ENCODE results near the gene ITGA2.

The ITGA2 gene

GRCh38 chr5:53022930-53023511 is 33.9 kb downstream of the ITGA2 start:
- DNase-seq, result no peak

DNA sequence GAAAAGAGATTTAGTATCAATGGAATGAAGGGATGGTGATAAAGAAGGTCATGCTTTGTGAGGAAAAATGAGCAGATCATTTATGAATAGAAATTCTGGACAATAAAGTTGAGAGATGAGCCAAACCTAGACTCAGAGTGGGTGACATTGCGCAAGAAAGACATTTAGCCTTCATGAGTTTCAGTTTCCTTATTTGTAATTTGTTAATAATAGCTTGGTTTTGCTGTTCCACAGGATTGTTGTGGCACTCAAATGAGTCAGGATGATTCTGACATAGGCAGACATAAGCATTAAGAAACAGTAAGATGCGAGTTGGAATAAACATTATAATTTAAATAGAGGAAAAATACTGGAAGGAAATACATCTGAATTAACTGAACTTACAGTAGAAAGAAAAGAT is 34.8 kb downstream of the ITGA2 start:
- DNase-seq, result peak in 1 of 2 experiments; percentile 41

- DNase-seq, result no peak
These were observed 35.4 kb downstream of the ITGA2 start for GRCh38 chr5:53024535-53024934.

- no peak for DNase-seq
These were observed 36.3 kb downstream of the ITGA2 start for GRCh38 chr5:53025487-53025886.

GRCh38 chr5:53027913-53028312 is 38.8 kb downstream of the ITGA2 start:
- peak; percentile 35 to 71 for DNase-seq

DNA sequence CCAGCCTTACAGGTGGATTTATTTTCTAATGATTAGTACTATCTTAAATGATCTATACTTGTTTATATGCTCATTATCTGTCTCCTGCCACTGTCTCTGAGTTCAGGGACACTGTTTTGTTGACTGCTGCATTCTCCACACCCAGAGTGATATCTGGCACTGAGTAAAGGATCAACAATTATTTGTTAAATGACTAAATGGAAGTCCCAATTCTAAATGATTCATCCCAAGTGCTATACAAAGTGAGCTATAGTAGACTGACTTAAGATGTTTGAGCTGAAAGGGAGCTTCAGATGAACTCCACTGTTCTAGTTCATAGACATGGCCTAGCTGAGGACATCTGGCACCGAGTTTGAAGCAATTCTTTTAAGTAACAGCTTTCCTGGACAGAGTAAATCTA is 40.5 kb downstream of the ITGA2 start:
- no peak for DNase-seq

DNA sequence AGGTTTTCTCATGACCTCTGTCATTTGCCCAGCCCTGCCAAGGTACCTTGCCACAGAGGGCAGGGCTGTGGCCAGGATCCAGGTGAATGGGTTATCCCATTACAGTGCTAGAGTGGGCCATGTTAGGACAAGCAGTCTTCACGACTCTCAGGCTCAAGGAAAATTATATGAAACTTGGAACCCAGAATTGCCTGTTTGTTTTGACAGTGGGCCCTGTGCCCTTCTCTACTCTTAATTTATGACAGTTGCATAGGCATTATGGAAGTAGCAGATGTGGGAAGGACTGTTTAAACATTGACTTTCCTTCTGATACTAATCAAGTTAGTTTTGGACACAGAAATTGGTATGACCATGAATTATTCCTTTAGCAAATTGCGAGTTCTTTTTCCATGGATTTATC is 41.7 kb downstream of the ITGA2 start:
- no peak for DNase-seq

DNA sequence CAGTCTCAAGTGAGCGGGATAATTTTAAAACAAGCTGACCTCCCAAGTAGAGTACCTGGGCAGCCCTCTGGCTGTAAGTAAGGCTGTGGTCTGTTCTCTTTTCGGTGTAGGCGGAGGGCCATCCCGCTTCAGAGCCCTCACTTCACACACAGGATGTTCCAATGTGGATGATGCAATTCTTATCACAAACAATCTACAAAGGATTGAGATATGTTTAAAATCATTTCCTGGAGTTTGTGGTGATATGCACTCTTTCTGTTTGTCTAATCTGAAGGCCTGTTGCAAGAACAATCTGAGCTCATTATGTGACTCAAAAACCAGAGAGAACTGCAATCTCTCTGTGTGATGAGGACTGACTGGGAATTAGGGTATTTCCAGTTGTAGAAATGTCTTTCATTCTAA is 42.5 kb downstream of the ITGA2 start:
- peak; percentile 82 to 95 for DNase-seq

DNA sequence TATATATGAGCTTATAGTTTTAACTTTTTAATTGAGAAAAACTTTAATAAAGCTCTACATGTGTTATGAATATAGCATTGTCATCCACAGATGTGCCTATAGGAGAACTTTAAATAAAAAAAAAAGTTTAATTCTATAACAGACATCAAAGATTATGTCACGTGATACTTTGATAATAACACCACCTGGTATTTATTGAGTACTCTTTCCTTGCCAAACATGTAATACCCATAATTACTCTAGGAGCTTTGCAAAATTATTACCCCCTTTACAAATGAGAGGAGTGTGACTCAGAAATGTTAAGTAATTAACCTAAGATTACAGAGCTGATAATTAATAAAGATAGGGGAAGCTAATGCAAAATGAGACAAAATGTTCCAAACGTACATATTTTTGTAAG is 43.0 kb downstream of the ITGA2 start:
- DNase-seq, result no peak

DNA sequence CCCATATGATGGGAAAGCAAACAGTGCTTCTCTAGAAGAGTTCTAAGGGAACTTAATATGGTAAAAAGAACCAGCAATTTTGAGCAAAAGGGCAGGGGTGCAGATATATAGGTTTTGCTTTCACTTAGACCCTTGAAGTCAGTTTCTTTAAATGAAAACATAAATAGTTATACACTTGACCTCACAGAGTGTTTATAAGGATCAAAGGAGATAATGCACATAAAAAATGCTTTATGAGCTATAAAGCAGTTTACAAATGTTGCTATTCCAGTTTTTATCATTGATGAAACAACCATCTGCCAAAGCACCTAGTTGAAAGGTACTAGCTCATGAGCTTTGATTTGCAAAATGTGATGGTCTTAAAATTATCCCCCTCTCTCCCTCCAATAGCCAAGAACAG is 45.7 kb downstream of the ITGA2 start:
- DNase-seq, result no peak

DNA sequence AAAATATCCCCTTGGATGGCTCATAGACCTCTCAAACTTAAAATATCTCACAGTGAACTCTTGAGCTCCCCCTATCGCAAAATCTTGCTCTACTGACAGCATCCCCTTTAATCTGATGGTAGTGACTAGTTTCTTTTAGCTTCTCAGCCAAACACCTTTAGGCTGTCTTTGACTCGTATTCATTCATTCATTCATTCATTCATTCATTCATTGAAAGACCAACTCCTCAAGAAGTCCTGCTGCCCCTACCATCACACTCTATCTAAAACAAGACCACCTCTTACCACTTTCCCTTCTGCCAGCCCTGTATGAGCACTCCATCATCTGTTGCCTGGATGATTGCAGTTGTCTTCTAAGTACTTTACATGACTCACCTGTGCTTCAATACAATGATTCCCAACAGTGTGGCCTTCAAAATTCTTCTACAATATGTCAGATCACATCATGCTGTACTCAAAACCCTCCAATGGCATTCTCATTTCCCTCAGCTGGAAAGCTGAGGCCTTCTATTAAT is 46.8 kb downstream of the ITGA2 start:
- peak; percentile 41 to 62 for DNase-seq

GRCh38 chr5:53037141-53037859 is 48.1 kb downstream of the ITGA2 start:
- peak in 1 of 2 experiments; percentile 68 for DNase-seq

DNA sequence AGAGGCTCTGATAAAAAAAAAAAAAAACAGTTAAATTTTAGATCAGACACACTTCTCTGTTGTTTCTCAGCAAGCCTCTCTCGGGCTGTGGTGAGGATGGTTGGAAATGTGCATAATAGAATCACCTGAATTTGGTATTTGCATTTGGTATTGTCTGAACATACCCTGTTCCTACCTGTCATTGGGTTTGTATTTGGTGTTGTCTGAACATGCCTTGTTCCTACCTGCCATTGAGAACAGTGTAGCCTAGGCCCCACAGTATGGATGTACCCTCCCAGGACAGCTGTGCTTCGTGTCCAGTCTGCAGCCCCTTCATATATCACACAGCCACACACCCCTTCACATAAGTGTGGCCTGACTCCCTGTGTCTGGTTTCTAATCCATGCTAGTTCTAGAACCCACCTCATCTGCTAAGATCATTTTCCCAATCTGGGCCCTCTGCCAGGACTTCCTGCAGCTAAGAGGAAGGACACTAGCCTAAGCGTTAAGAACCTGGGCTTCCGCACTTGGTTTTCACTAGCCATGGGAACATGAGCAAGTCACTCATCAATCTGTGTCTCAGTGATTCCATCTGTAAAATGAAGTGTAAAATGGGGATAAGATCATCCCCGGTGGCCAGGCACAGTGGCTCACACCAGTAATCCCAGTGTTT is 49.2 kb downstream of the ITGA2 start:
- DNase-seq, result peak in 1 of 2 experiments; percentile 22

DNA sequence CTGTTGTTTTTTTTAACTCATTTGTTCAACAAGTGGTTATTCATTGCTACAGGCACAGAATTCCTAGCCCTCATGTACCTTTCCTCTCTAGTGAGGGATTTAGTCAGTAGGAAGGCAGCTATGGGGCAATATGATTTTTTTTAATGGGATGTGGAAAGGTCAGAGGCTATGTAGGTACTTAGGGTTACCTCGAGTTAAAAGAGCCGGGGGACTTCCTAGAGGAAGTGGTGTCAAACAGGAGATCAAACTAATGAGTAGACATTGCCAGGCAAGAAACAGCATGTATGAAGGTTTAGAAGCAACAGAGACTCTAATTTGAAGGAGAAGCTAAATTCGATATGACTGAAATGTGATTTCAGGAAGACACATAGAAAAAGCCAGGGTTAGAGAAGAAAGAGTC is 50.7 kb downstream of the ITGA2 start:
- no peak for DNase-seq

- DNase-seq, result peak in 1 of 2 experiments; percentile 51
These were observed 52.0 kb downstream of the ITGA2 start for GRCh38 chr5:53041071-53041692.

- DNase-seq, result no peak
These were observed 52.6 kb downstream of the ITGA2 start for GRCh38 chr5:53041740-53042139.

DNA sequence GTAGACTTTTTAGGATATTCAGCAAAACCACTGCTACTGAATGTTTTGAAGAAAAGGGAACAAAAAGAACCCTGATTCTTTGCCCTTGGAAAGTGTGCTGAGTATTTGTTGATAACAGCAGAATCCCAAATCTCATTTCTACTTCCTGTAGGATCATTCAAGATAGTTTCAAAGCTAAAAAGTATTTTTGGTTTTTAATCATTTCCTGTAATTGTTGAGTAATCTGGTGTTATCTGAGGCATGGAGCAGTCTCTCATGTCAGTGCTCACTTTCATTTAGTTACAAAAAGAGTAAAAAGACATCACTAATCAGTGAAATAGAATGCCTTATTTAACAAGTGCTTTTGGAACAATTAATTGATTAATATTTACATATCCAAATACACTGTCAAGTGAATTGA is 56.1 kb downstream of the ITGA2 start:
- no peak for DNase-seq

DNA sequence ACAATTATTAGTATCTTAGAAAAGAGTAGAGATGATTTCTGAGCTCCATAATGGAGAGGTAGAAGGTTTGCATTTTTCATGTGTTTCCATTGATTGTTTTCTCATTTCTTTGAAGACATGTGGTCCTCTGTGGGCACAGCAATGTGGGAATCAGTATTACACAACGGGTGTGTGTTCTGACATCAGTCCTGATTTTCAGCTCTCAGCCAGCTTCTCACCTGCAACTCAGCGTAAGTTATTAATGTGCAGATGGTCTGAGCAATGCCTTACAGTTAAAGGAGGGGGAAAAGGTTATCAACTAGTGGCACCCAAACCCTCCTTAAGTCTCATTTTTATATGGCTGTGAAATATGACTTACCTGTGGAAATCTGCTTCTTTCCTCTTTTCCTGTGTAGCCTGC is 59.1 kb downstream of the ITGA2 start:
- no peak for DNase-seq

GRCh38 chr5:53052499-53052898 is 63.3 kb downstream of the ITGA2 start:
- no peak for DNase-seq

DNA sequence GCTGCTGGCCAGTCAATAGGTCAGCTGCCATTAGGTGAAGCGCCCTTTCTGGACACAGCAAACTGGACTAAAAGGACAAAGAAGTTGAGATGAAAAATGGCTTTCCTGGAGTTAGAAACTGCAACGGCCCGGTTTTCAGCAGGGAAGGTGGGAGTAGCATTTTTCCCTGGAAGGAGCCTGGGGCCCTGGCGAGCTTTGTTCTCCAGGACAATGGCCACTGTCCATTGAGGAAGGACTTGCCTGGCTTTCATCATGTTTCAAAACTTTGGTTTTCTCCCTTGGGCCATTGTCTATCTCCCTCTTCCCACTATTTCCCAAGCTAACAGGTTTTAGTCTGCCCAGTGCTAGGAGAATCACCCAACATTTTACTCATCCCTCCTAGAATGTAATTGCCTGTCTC is 64.2 kb downstream of the ITGA2 start:
- no peak for DNase-seq

DNA sequence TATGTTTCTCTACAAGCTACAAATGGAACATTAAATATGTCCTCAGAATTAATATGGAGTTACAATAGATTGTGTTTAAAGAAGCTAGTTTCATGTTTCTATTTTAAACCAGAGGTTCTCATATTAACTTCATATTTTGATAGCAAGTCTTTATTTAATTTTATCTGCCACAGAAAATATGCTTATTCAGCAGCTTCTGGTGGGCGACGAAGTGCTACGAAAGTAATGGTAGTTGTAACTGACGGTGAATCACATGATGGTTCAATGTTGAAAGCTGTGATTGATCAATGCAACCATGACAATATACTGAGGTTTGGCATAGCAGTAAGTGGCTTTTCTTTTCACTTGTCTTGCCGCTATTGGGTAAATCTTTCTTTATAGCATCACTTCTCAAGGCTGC is 66.2 kb downstream of the ITGA2 start:
- no peak for DNase-seq

- DNase-seq, result peak; percentile 68 to 90
These were observed 70.1 kb downstream of the ITGA2 start for GRCh38 chr5:53059281-53059680.

GRCh38 chr5:53063176-53063575 is 74.0 kb downstream of the ITGA2 start:
- DNase-seq, result no peak

DNA sequence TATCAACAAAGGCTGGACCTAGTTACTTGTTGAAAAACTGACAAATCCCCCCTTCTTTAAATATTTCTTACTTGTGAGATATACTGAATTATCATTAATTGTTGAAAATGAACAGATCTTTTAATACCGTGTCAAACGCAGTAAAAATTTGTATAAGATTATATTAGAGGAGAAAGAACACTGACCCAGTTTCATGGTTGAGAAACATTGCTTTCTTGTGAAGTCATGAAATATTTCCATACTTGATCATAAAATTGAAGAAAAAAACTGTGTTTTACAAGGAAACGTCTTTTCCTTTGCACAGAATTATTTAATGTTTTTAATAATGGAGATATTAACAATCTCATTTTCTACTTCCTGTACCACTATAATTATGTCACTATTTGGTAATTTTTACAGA is 74.6 kb downstream of the ITGA2 start:
- no peak for DNase-seq
